Measurements from ENCODE around the gene ELOVL6.
A peak's percentile ranks its signal among the peaks of the same experiment; 100 is the strongest.
"Not testable (repeated sequence)": the region's sequence is repeated elsewhere in the genome, so short reads cannot be mapped to it uniquely, and the experiment has no call there.

Gene ELOVL6

DNA sequence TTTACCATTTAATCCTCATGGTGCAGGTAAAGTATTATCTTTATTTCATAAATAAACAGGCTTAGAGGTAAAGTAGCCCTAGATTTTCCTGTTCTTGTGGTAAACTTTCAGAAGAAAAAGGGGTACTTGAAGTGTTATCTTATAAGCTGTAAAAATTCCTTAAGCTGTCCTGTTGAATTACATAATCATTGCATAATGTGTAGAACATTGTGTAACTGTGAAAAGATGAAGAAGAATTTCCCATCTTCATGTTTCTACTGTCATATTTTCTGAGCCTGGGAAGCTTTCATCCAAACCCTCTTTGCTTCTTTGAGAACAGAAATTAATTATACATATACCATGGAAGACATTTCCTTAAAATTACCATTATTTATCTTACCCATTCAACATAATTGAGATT is 90.5 kb downstream of the ELOVL6 start:
- DNase-seq (ENCODE audit: insufficient read length, low spot score) (no peak), FAIRE-seq (no peak)
- no peak for TF ChIP-seq POLR2A (IDR thresholded peaks at IDR 0.05; ENCODE audit: low read depth, low read length)

GRCh38 chr4:110106931-110107296 is 91.5 kb downstream of the ELOVL6 start:
- no peak for TF ChIP-seq POLR2A (IDR thresholded peaks at IDR 0.05; ENCODE audit: low read depth, low read length)
- FAIRE-seq (no peak), DNase-seq (ENCODE audit: insufficient read length, low spot score) (no peak)

- FAIRE-seq (no peak), DNase-seq (ENCODE audit: insufficient read length, low spot score) (no peak)
- no peak for TF ChIP-seq POLR2A (IDR thresholded peaks at IDR 0.05; ENCODE audit: low read depth, low read length)
Measured at GRCh38 chr4:110104661-110105060, 93.8 kb downstream of the ELOVL6 start.

GRCh38 chr4:110099638-110100037 is 98.8 kb downstream of the ELOVL6 start:
- FAIRE-seq: no peak
- TF ChIP-seq POLR2A (IDR thresholded peaks at IDR 0.05; ENCODE audit: low read depth, low read length): no peak
- DNase-seq (ENCODE audit: insufficient read length, low spot score): no peak

GRCh38 chr4:110096405-110096804 is 102.0 kb downstream of the ELOVL6 start:
- DNase-seq (ENCODE audit: insufficient read length, low spot score): no peak
- no peak for FAIRE-seq
- TF ChIP-seq POLR2A (IDR thresholded peaks at IDR 0.05; ENCODE audit: low read depth, low read length): no peak

DNA sequence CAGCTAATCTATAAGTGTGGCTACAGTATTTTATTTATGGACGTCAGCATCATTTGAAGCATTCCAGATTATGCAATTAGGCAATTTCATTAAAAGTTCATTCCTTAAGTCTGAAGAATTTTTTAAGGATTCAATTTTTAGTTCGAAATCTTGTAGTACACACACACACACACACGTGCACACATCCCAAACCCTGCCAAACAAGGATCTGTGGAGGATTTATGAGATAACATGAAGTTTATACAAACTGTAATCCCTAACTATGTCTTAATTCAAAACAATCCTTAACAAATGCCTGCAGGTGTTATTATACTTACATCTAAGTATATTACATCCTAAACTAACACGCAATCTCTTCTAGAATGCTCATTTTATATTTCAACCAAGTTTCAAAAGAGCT is 105.8 kb downstream of the ELOVL6 start:
- DNase-seq (ENCODE audit: insufficient read length, low spot score): no peak
- no peak for TF ChIP-seq POLR2A (IDR thresholded peaks at IDR 0.05; ENCODE audit: low read depth, low read length)
- no peak for FAIRE-seq

- TF ChIP-seq POLR2A (IDR thresholded peaks at IDR 0.05; ENCODE audit: low read depth, low read length): no peak
- DNase-seq (ENCODE audit: insufficient read length, low spot score) (no peak), FAIRE-seq (peak; percentile 62)
Measured at GRCh38 chr4:110091434-110092140, 106.8 kb downstream of the ELOVL6 start.

DNA sequence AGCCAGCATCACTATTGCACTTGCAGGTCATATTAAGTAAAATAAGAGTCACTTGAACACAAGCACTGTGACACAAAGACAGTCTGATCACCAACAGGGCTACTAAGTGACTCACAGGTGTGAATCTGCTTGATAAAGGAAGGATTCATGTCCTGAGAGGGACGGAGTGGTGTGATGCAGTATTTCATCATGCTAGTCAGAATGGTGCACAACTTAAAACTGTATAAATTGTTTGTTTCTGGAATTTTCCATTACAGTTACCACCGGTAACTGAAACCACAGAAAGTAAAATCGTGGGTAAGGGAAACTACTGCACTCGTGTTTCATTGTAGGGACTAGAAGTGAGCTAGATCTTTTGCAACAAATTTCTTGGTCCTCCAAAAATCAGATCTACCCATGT is 109.7 kb downstream of the ELOVL6 start:
- TF ChIP-seq POLR2A (IDR thresholded peaks at IDR 0.05; ENCODE audit: low read depth, low read length): no peak
- DNase-seq (ENCODE audit: insufficient read length, low spot score) (no peak), FAIRE-seq (no peak)

- no peak for TF ChIP-seq POLR2A (IDR thresholded peaks at IDR 0.05; ENCODE audit: low read depth, low read length)
- no peak for DNase-seq (ENCODE audit: insufficient read length, low spot score)
- peak; percentile 53 for FAIRE-seq
Measured at GRCh38 chr4:110087070-110087708, 111.2 kb downstream of the ELOVL6 start.

- TF ChIP-seq POLR2A (IDR thresholded peaks at IDR 0.05; ENCODE audit: low read depth, low read length): no peak
- DNase-seq (ENCODE audit: insufficient read length, low spot score) (no peak), FAIRE-seq (no peak)
Measured at GRCh38 chr4:110085131-110085530, 113.3 kb downstream of the ELOVL6 start.

GRCh38 chr4:110084154-110084553 is 114.3 kb downstream of the ELOVL6 start:
- no peak for DNase-seq (ENCODE audit: insufficient read length, low spot score)
- TF ChIP-seq POLR2A (IDR thresholded peaks at IDR 0.05; ENCODE audit: low read depth, low read length): no peak
- FAIRE-seq: no peak

GRCh38 chr4:110078148-110078547 is 120.3 kb downstream of the ELOVL6 start:
- not testable (repeated sequence) for DNase-seq (ENCODE audit: insufficient read length, low spot score); FAIRE-seq

DNA sequence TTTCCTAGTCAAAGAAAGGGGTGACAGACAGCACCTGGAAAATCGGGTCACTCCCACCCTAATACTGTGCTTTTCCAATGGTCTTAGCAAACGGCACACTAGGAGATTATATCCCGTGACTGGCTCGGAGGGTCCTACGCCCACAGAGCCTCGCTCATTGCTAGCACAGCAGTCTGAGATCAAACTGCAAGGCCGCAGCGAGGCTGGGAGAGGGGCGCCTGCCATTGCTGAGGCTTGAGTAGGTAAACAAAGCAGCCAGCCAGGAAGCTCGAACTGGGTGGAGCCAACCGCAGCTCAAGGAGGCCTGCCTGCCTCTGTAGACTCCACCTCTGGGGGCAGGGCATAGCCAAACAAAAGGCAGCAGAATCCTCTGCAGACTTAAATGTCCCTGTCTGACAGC is 121.6 kb downstream of the ELOVL6 start:
- DNase-seq (ENCODE audit: insufficient read length, low spot score); FAIRE-seq: not testable (repeated sequence)

DNA sequence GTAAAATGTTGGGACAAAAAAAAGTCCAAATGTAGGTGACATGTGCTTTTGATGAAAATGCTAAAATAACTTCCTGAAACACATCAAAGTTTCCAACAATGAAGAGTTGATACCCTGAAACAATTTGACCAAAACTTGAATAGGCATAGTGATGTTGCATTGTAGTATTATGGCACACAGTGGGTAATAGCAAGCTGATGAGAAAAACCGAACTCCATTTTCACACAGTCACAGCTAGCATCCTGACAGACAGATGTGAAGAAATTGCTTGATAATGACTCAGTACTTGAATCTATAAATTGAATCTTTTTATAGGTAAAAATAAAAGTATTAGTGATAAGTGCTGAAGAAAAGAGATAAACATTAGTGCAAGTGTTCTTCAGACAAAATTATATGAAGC is 122.5 kb downstream of the ELOVL6 start:
- TF ChIP-seq POLR2A (IDR thresholded peaks at IDR 0.05; ENCODE audit: low read depth, low read length): no peak
- no peak for FAIRE-seq

DNA sequence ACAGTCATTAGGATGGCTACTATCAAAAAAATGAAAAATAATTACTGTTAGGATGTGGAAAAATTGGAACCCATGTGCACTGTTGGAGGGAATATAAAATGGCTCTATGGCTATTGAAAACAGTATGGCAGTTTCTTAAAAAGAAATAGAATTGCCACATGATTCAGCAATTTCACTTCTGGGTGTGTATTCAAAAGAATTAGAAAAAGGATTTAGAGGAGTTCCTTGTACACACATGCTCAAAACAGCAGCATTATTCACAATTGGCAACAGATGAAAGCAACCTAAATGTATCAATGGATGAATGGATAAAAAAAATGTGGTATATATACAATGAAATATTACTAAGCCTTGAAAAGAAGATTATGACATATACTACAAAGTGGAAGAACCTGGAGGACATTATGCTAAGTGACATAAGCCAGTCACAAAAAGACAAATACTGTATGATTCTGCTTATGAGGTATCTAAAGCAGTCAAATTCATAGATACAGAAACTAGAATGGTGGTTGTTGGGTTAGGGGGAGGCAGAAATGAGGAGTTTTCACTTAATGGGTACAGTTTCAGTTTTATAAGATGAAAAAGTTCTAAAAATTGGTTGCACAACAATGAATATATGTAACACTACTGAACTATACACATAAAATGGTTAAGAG is 123.2 kb downstream of the ELOVL6 start:
- TF ChIP-seq POLR2A (IDR thresholded peaks at IDR 0.05; ENCODE audit: low read depth, low read length): no peak
- DNase-seq (ENCODE audit: insufficient read length, low spot score) (no peak), FAIRE-seq (no peak)

More for the DNA sequence above, 122.5 kb downstream of the ELOVL6 start:
- no peak for DNase-seq (ENCODE audit: insufficient read length, low spot score)

Measured in H54 (cell line).